K562 (cell line): ENCODE measurements around the gene NRG3. TPM values are rescaled to one million over a fixed set of nuclear protein-coding genes. Genes with fewer than 3 reads are reported as not detected.

Experiments
- ATAC-seq: fragments of 200-7000 bp; cut with Tn5 transposase; 3 replicates; pipeline ENCODE4 v1.9.1; 2020; ENCODE audit warnings: moderate library complexity
- BruUV-seq: library from RNA; stranded (reverse); fragments of 400-500 nt; replicated peaks from 2 replicates; lab custom pipeline; 2021; lab: Mats Ljungman, UMichigan
- CTCF ChIA-PET: fragments of 300-600 bp; formaldehyde crosslinking; extraction: SDS; loops from one replicate; lab custom pipeline; 2021; ENCODE audit warnings: low intra/inter-chr PET ratio; lab: Yijun Ruan, JAX
- POLR2A ChIA-PET: fragments of 300-600, 350-650 bp; sonication (Branson Sonifier 250); formaldehyde crosslinking; extraction: SDS; loops from one replicate; lab custom pipeline; 2021; ENCODE audit warnings: antibody characterized with exemption, inconsistent platforms; lab: Yijun Ruan, JAX
- DNase-seq, 4 experiments: peaks; one replicate each; pipeline versions ENCODE4 v3.0.0 to v3.0.0-alpha.2; 2011 to 2018; ENCODE audit warnings: low spot score in 3 of 4, mixed read lengths in 3 of 4; ENCODE audit errors: extremely low read depth in 1 of 4
- FAIRE-seq: peaks from 2 replicates; lab custom pipeline; 2011; peaks lifted over from hg19 to GRCh38; lab: Jason Lieb, UNC
- H2AFZ ChIP-seq: 2 replicates; pipeline ENCODE4 v1.6.0; 2011; ENCODE audit warnings: low read depth, low read length, control low read depth, inconsistent platforms
- H3K27ac ChIP-seq: fragments of 200-600 bp; 3 replicates; pipeline ENCODE4 v1.8.0; 2011; ENCODE audit warnings: low read depth, mild to moderate bottlenecking, control low read depth, inconsistent platforms, low read length, moderate library complexity, mixed read lengths; ENCODE audit errors: extremely low read depth
- H3K27me3 ChIP-seq, 2 experiments: fragments of 300-600 bp in 1 of 2; 2 replicates in 1 of 2; 3 replicates in 1 of 2; pipeline versions ENCODE4 v1.6.0 to v1.8.0; 2011; ENCODE audit warnings: inconsistent platforms in 2 of 2, low read length in 2 of 2, mild to moderate bottlenecking in 1 of 2, mixed read lengths in 1 of 2, moderate library complexity in 1 of 2; ENCODE audit not compliant: control insufficient read depth in 2 of 2, insufficient read depth in 2 of 2
- H3K36me3 ChIP-seq: fragments of 300-600 bp; 3 replicates; pipeline ENCODE4 v1.8.0; 2011; ENCODE audit warnings: mild to moderate bottlenecking, low read length, inconsistent platforms; ENCODE audit not compliant: control insufficient read depth, insufficient read depth
- H3K4me1 ChIP-seq, 2 experiments: fragments of 200-600 bp in 1 of 2; replicated peaks in 1 of 2; 2 replicates in 1 of 2; 3 replicates in 1 of 2; pipeline versions ENCODE4 v1.5.1 to v1.8.0; 2011; ENCODE audit warnings: inconsistent platforms in 2 of 2, low read length in 2 of 2, mild to moderate bottlenecking in 1 of 2, mixed read lengths in 1 of 2, moderate library complexity in 1 of 2; ENCODE audit not compliant: control insufficient read depth in 2 of 2, insufficient read depth in 2 of 2
- H3K4me2 ChIP-seq: 2 replicates; pipeline ENCODE4 v1.6.1; 2011; ENCODE audit warnings: low read length, control low read depth, inconsistent platforms, mixed read lengths; ENCODE audit not compliant: insufficient read depth
- H3K4me3 ChIP-seq: fragments of 200-600 bp; sonication (generic), shearing (Covaris generic); 2 replicates; pipeline ENCODE4 v1.5.1; 2016; ENCODE audit warnings: control low read depth, inconsistent platforms
- H3K79me2 ChIP-seq: fragments of 200-600 bp; 3 replicates; pipeline ENCODE4 v1.8.0; 2011; ENCODE audit warnings: low read length, inconsistent platforms; ENCODE audit not compliant: control insufficient read depth, insufficient read depth
- H3K9ac ChIP-seq, 2 experiments: 2 replicates each; pipeline versions ENCODE4 v1.6.0 to v1.6.1; 2011; ENCODE audit warnings: low read depth in 2 of 2, low read length in 2 of 2, control low read depth in 1 of 2, inconsistent platforms in 1 of 2, mild to moderate bottlenecking in 1 of 2, mixed read lengths in 1 of 2; ENCODE audit not compliant: insufficient read depth in 1 of 2
- H3K9me1 ChIP-seq: one replicate; pipeline ENCODE4 v1.6.0; 2011; ENCODE audit warnings: inconsistent platforms, mild to moderate bottlenecking, low read length, moderate library complexity; ENCODE audit not compliant: control insufficient read depth, insufficient read depth
- H3K9me3 ChIP-seq: replicated peaks from 2 replicates; pipeline ENCODE4 v1.5.1; 2011; ENCODE audit warnings: low read depth, low read length, inconsistent platforms; ENCODE audit not compliant: control insufficient read depth, insufficient read depth
- H4K20me1 ChIP-seq: replicated peaks from 2 replicates; pipeline ENCODE4 v1.6.1; 2011; ENCODE audit warnings: low read length, inconsistent platforms, mixed read lengths; ENCODE audit not compliant: control insufficient read depth, insufficient read depth
- GTF2F1 ChIP-seq: IDR thresholded peaks from 2 replicates; pipeline ENCODE4 v1.6.1; 2011; ENCODE audit warnings: low read depth, low read length, improper control_type of control experiment
- HMGN3 ChIP-seq: IDR thresholded peaks from 2 replicates; pipeline ENCODE4 v1.6.1; 2011; ENCODE audit warnings: borderline replicate concordance, low read depth, mild to moderate bottlenecking, mixed read lengths, low read length; ENCODE audit not compliant: insufficient read length; ENCODE audit errors: extremely low read depth
- POLR2A ChIP-seq: fragments of 450-650 bp; conservative IDR thresholded peaks from 2 replicates; pipeline ENCODE4 v1.6.1; 2016
- PRMT5 ChIP-seq: sonication (generic); formaldehyde crosslinking; IDR thresholded peaks from 2 replicates; pipeline ENCODE4 v1.5.0; 2020; ENCODE audit warnings: missing genetic modification reagents
- PTTG1 ChIP-seq: fragments of 450-650 bp; IDR thresholded peaks from 2 replicates; pipeline ENCODE4 v1.6.1; 2016; ENCODE audit warnings: low read depth, mild to moderate bottlenecking, missing genetic modification characterization, missing compliant biosample characterization
- RFX5 ChIP-seq: IDR thresholded peaks from 2 replicates; pipeline ENCODE4 v1.6.1; 2011; ENCODE audit warnings: low read depth, mild to moderate bottlenecking, improper control_type of control experiment, low read length
- ZEB2 ChIP-seq: fragments of 450-650 bp; IDR thresholded peaks from 2 replicates; pipeline ENCODE4 v1.6.1; 2016
- ZNF121 ChIP-seq: sonication (generic); formaldehyde crosslinking; conservative IDR thresholded peaks from 2 replicates; pipeline ENCODE4 v1.8.0; 2022; ENCODE audit warnings: missing genetic modification reagents
- ZNF133 ChIP-seq: fragments of 250-450 bp; sonication (Bioruptor Pico); IDR thresholded peaks from 2 replicates; pipeline ENCODE4 v1.4.0; 2020; ENCODE audit warnings: mild to moderate bottlenecking
- ZNF695 ChIP-seq: fragments of 450-650 bp; formaldehyde crosslinking; IDR thresholded peaks from 2 replicates; pipeline ENCODE4 v1.4.0; 2020; ENCODE audit warnings: mild to moderate bottlenecking, moderate library complexity
- ZNF696 ChIP-seq: fragments of 250-450 bp; sonication (Bioruptor Pico); conservative IDR thresholded peaks from 2 replicates; pipeline ENCODE4 v1.4.0; 2020; ENCODE audit warnings: mild to moderate bottlenecking, moderate library complexity
- ZNF76 ChIP-seq: fragments of 250-450 bp; sonication (Bioruptor Pico); IDR thresholded peaks from 2 replicates; pipeline ENCODE4 v1.4.0; 2020; ENCODE audit warnings: mild to moderate bottlenecking, moderate library complexity, borderline replicate concordance
- ZNF780A ChIP-seq: fragments of 250-450 bp; sonication (Bioruptor Pico); IDR thresholded peaks from 2 replicates; pipeline ENCODE4 v1.5.0; 2021; ENCODE audit warnings: mild to moderate bottlenecking
- WGBS: fragments of 100-300 bp; shearing (Covaris generic); methylation state at CpG from one replicate; pipeline ENCODE4 v1.1.6; 2016; ENCODE audit warnings: low coverage, mixed read lengths; ENCODE audit not compliant: insufficient coverage; ENCODE audit errors: missing lambda C conversion rate; 5-methylcytosine and 5-hydroxymethylcytosine counted together
- in situ Hi-C: fragments of 300-500 bp; cut with MboI; formaldehyde crosslinking; loops from 4 replicates; pipeline ENCODE4 v1.15.0; 2018; ENCODE audit warnings: inconsistent platforms, mixed read lengths
- intact Hi-C: fragments of 100-400 bp; cut with micrococcal nuclease; formaldehyde crosslinking; loops from 2 replicates; pipeline ENCODE4 v1.14.2; 2022
- polyA plus RNA-seq, 8 experiments: library from polyadenylated mRNA; depleted of rRNA in 4 of 8; stranded (reverse) in 5 of 8; unstranded in 3 of 8; fragments of >200 nt; fragmentation: Nextera tagmentation in 2 of 8; fragmentation: Illumina TruSeq in 1 of 8; extraction: Ambion mirVana in 2 of 8; extraction: Trizol in 1 of 8; gene quantifications; 2 replicates each; pipeline versions ENCODE4 v1.2.1 to v1.2.3, GENCODE V29; 2011 to 2014; ENCODE audit warnings: inconsistent platforms in 1 of 8, missing spikeins in 1 of 8
- total RNA-seq, 7 experiments: library from RNA; depleted of rRNA in 6 of 7; stranded (reverse); fragments of >200 nt in 6 of 7; fragmentation: Illumina TruSeq in 2 of 7; extraction: Trizol in 2 of 7; gene quantifications; 2 replicates each; pipeline versions ENCODE4 v1.2.1 to v1.2.3, GENCODE V29; 2011 to 2021; ENCODE audit warnings: low replicate concordance in 1 of 7
- TF ChIP-seq, protein P1 (sequence below): fragments of 250-450 bp; sonication (Bioruptor Pico); IDR thresholded peaks from 2 replicates; pipeline ENCODE4 v1.4.0; 2020; ENCODE audit warnings: mild to moderate bottlenecking, moderate library complexity
- TF ChIP-seq, protein P2 (sequence below): sonication (generic); IDR thresholded peaks from 2 replicates; pipeline ENCODE4 v1.6.1; 2016

NRG3 gene
- total and polyA plus RNA-seq, 9 of the 15 experiments (the other 6 are each of a cell fraction or from before 2014, with no cell fraction given): not detected

DNA sequence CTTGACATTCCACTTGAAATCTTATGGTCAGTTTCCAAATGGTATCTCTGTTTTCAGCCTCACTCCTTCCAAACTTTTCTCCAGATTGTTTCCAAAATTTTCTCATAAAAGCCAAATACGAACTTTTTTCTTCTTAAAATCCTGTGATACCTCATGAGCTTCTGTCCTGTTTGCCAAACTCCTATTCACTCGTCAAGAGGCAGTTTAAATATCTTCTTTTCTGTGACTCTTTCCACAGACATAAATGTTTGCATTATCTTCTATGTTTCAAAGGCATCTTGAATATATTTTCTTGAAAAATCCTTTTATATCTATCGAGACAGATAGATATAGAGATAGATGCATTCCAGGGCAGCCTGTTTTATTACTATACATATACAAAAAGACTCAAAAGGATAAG is 109.4 kb downstream of the NRG3 start:
- intact Hi-C loops: no loop called here
- no peak for DNase-seq
- 0 out of 2 replicates have a peak, but pooled peaks cover 2% of the 10 kb centered on the region for H3K9me3 ChIP-seq
- H3K9ac ChIP-seq: no peak overlapping the region
- no peaks in the 10 kb centered on the region for H4K20me1 ChIP-seq
- no peaks in the 10 kb centered on the region for H3K4me1 ChIP-seq
- BruUV-seq: no TSS peak
- TF ChIP-seq RFX5: no peak
- no peak for TF ChIP-seq ZNF76 (CRISPR knock-in tag)
- in situ Hi-C loops: no loop called here
- no peak overlapping the region for H2AFZ ChIP-seq
- H3K27ac ChIP-seq: no peak overlapping the region
- no peak for ATAC-seq
- 0% methylated on average over 3 of the region's 3 CpGs for WGBS
- CTCF ChIA-PET: no interaction called here
- no peak overlapping the region for H3K4me2 ChIP-seq
- POLR2A ChIA-PET: no interaction called here
- FAIRE-seq: no peak
- H3K9me1 ChIP-seq: no peaks in the 10 kb centered on the region
- no peaks in the 10 kb centered on the region for H3K79me2 ChIP-seq
- no peaks in the 10 kb centered on the region for H3K36me3 ChIP-seq
- no peak overlapping the region for H3K4me3 ChIP-seq
- no peaks in the 10 kb centered on the region for H3K27me3 ChIP-seq

DNA sequence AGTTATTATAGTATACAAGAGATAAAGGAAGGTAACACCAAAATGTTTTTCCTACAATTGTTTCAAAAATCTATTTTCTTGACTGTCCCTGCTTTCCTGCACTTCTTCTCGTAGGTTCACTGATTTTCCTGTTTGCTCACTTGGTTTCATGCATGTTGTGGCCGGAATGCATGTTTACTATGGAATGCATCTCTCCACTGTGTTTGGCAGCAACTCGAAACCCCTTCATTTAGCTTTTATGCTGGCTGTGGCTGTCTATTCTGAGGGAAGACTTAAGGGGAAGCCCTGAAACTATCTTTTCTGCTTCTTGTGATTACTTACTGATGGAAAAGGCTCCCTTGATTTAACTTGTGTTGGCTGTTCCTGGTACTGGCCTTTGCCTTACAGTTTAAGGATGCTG is 120.3 kb downstream of the NRG3 start:
- BruUV-seq: no TSS peak
- Histone ChIP-seq H3K9me1 (no peaks in the 10 kb centered on the region), H3K9ac (no peak overlapping the region), H3K9me3 (no peaks in the 10 kb centered on the region; the same call in 1 of the 2 replicates), H3K79me2 (no peaks in the 10 kb centered on the region), H3K4me2 (no peak overlapping the region), H2AFZ (no peak overlapping the region), H3K36me3 (no peaks in the 10 kb centered on the region), H4K20me1 (no peaks in the 10 kb centered on the region), H3K27me3 (no peaks in the 10 kb centered on the region), H3K4me3 (no peak overlapping the region), H3K27ac (no peak overlapping the region), H3K4me1 (no peaks in the 10 kb centered on the region)
- ChIA-PET CTCF (no interaction called here), POLR2A (no interaction called here)
- in situ Hi-C loops: no loop called here
- no peak for ATAC-seq
- 0% methylated on average over 3 of the region's 3 CpGs for WGBS
- DNase-seq: no peak
- intact Hi-C loops: no loop called here
- no peak for FAIRE-seq
- TF ChIP-seq ZNF696 (CRISPR knock-in tag): no peak
- TF ChIP-seq, protein P1, sequence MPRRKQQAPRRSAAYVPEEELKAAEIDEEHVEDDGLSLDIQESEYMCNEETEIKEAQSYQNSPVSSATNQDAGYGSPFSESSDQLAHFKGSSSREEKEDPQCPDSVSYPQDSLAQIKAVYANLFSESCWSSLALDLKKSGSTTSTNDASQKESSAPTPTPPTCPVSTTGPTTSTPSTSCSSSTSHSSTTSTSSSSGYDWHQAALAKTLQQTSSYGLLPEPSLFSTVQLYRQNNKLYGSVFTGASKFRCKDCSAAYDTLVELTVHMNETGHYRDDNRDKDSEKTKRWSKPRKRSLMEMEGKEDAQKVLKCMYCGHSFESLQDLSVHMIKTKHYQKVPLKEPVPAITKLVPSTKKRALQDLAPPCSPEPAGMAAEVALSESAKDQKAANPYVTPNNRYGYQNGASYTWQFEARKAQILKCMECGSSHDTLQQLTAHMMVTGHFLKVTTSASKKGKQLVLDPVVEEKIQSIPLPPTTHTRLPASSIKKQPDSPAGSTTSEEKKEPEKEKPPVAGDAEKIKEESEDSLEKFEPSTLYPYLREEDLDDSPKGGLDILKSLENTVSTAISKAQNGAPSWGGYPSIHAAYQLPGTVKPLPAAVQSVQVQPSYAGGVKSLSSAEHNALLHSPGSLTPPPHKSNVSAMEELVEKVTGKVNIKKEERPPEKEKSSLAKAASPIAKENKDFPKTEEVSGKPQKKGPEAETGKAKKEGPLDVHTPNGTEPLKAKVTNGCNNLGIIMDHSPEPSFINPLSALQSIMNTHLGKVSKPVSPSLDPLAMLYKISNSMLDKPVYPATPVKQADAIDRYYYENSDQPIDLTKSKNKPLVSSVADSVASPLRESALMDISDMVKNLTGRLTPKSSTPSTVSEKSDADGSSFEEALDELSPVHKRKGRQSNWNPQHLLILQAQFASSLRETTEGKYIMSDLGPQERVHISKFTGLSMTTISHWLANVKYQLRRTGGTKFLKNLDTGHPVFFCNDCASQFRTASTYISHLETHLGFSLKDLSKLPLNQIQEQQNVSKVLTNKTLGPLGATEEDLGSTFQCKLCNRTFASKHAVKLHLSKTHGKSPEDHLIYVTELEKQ (CRISPR knock-in tag): no peak
- no peak for TF ChIP-seq GTF2F1
- TF ChIP-seq ZNF133: no peak
- TF ChIP-seq, protein P2, sequence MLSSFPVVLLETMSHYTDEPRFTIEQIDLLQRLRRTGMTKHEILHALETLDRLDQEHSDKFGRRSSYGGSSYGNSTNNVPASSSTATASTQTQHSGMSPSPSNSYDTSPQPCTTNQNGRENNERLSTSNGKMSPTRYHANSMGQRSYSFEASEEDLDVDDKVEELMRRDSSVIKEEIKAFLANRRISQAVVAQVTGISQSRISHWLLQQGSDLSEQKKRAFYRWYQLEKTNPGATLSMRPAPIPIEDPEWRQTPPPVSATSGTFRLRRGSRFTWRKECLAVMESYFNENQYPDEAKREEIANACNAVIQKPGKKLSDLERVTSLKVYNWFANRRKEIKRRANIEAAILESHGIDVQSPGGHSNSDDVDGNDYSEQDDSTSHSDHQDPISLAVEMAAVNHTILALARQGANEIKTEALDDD: no peak
- TF ChIP-seq ZNF780A: no peak
- no peak for TF ChIP-seq ZEB2
- no peak for TF ChIP-seq POLR2A
- TF ChIP-seq ZNF695 (CRISPR knock-in tag): no peak
- no peak for TF ChIP-seq ZNF121
- no peak for TF ChIP-seq PTTG1
- no peak for TF ChIP-seq HMGN3
- no peak for TF ChIP-seq PRMT5 (CRISPR knock-in tag)
